ENCODE data around the gene POU2F1.

Gene POU2F1

GRCh38 chr1:167418391-167418790 lies 197.7 kb downstream of the POU2F1 start (continued):
- TF ChIP-seq ZNF146 (tag by site-specific recombination; IDR thresholded peaks at IDR 0.05), result no peak
- TF ChIP-seq ZNF155 (tag by site-specific recombination; IDR thresholded peaks at IDR 0.05), result no peak
- no peak for TF ChIP-seq GLI4 (tag by site-specific recombination; IDR thresholded peaks at IDR 0.05)
- TF ChIP-seq BCL6B (tag by site-specific recombination; IDR thresholded peaks at IDR 0.05), result no peak

GRCh38 chr1:167419245-167419644 lies 198.6 kb downstream of the POU2F1 start:
- H3K9me3 ChIP-seq (ENCODE audit: control insufficient read depth, insufficient read depth, low read depth, low read length), result no peaks in the 10 kb centered on the region
- H3K4me3 ChIP-seq (ENCODE audit: low read depth, low read length), result no peak overlapping the region
- H3K4me1 ChIP-seq (ENCODE audit: control insufficient read depth, insufficient read depth, low read length), result peaks cover 4% of the 10 kb centered on the region; the same call in 1 of the 2 replicates
- no peak for TF ChIP-seq ZNF571 (tag by site-specific recombination; IDR thresholded peaks at IDR 0.05)
- no peak for TF ChIP-seq RBAK (tag by site-specific recombination; IDR thresholded peaks at IDR 0.05)
- no peak for TF ChIP-seq GFI1B (tag by site-specific recombination; IDR thresholded peaks at IDR 0.05)
- TF ChIP-seq KLF10 (tag by site-specific recombination; IDR thresholded peaks at IDR 0.05), result no peak
- TF ChIP-seq ZNF580 (tag by site-specific recombination; IDR thresholded peaks at IDR 0.05), result no peak
- TF ChIP-seq HIC1 (tag by site-specific recombination; IDR thresholded peaks at IDR 0.05), result no peak
- TF ChIP-seq ZNF624 (tag by site-specific recombination; IDR thresholded peaks at IDR 0.05), result no peak
- no peak overlapping the region for H3K27ac ChIP-seq (ENCODE audit: extremely low read depth, low read depth, low read length)
- ChIA-PET CTCF (interaction anchor here (0.7 to 0.9 kb wide), 2 partner anchors 8 to 79 kb away, joined by 3 read pairs; no protein-coding TSS in a partner anchor), POLR2A (interaction anchor here (1.4 kb wide), 1 partner anchor 199 kb away, joined by 3 read pairs; the partner anchor contains the start of gene POU2F1)
- peaks cover 0 to 16% of the 10 kb centered on the region in 2 experiments; a peak in 2 of 3 replicates for H3K36me3 ChIP-seq (ENCODE audit: control insufficient read depth in 2 of 2, insufficient read depth in 1 of 2, low read length in 2 of 2)

GRCh38 chr1:167420510-167420909 lies 199.8 kb downstream of the POU2F1 start:
- no peak overlapping the region for H3K27ac ChIP-seq (ENCODE audit: extremely low read depth, low read depth, low read length)
- POLR2A ChIA-PET, result no interaction called here

More at GRCh38 chr1:167420510-167420909, 199.8 kb downstream of the POU2F1 start:
- Histone ChIP-seq H3K4me3 (ENCODE audit: low read depth, low read length) (no peak overlapping the region), H3K36me3 (ENCODE audit: control insufficient read depth in 2 of 2, insufficient read depth in 1 of 2, low read length in 2 of 2) (peaks cover 0 to 9% of the 10 kb centered on the region in 2 experiments; a peak in 2 of 3 replicates), H3K4me1 (ENCODE audit: control insufficient read depth, insufficient read depth, low read length) (peaks cover 4% of the 10 kb centered on the region; the same call in 1 of the 2 replicates), H3K9me3 (ENCODE audit: control insufficient read depth, insufficient read depth, low read depth, low read length) (no peaks in the 10 kb centered on the region)
- TF ChIP-seq HOXA7 (CRISPR knock-in tag; IDR thresholded peaks at IDR 0.05; ENCODE audit: borderline replicate concordance) (no peak), ZNF426 (tag by site-specific recombination; IDR thresholded peaks at IDR 0.05) (no peak), ZNF155 (tag by site-specific recombination; IDR thresholded peaks at IDR 0.05) (no peak), ZNF23 (tag by site-specific recombination; IDR thresholded peaks at IDR 0.05; ENCODE audit: borderline replicate concordance) (no peak), ZXDB (tag by site-specific recombination; IDR thresholded peaks at IDR 0.05) (no peak), ZNF202 (tag by site-specific recombination; IDR thresholded peaks at IDR 0.05; ENCODE audit: borderline replicate concordance) (no peak), SETDB1 (IDR thresholded peaks at IDR 0.05; ENCODE audit: insufficient read length, low read length) (no peak), ZNF362 (tag by site-specific recombination; IDR thresholded peaks at IDR 0.05) (no peak)
- CTCF ChIA-PET, result interaction anchor here (0.6 kb wide), 2 partner anchors 102 to 146 kb away, joined by 3 read pairs; no protein-coding TSS in a partner anchor

Data from HEK293 (cell line).